ENCODE results near the gene COL4A2.

Gene COL4A2

DNA sequence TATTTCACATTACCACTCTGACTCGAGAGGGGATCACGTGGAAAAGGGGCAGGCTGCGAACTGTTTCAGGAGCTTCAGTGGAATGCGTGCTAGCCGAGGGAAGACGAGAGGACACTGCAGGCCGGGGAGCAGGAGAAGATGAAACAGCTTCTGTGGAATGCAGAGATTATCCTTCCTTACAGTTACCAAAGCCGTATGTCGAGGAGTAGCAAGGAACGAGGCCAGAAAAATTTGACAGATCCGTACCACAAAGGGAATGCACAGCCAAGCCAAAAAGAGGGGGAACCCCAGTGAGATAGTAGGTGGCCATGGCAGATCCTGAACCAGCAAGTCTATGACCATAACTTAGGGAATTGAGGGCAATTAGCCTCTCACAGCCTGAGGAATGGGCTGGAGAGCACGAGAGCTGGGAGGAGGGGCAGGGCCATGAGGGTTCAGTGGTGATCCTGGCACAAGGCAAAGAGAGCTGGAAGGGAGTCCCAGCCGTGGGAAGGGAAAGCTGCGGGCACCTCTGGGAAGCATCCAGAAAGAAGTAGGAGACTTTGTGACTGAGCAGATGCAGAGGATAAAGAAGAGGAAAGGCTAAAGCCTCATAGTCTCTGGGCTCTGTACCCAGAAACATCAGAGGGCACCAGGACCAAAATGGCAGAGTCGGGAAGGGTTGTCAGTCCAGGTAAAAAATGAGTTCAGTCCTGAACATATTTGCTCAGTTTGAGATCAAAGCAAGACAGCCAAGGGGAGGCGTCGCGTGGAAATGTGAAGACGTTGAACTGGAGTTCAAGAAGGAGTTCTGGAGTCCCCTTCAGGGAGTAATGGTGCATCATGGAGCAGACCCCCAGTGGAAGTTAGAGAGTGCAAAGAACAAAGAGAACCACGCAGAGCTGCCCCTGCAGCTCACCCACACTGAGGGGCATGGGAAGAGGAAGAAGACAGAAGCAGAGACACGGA, 5.2 kb upstream of the COL4A2 start:
- Histone ChIP-seq H3K4me3 (ENCODE audit: low read length, poor library complexity, severe bottlenecking) (no peak overlapping the region), H3K4me2 (ENCODE audit: low read depth, low read length, poor library complexity, severe bottlenecking) (no peak overlapping the region), H4K20me1 (ENCODE audit: insufficient read depth, low read length, poor library complexity, severe bottlenecking) (no peaks in the 10 kb centered on the region), H3K9me3 (ENCODE audit: insufficient read depth, low read depth, low read length) (no peaks in the 10 kb centered on the region), H3K27me3 (ENCODE audit: insufficient read depth, low read length, poor library complexity, severe bottlenecking) (no peaks in the 10 kb centered on the region), H3K36me3 (ENCODE audit: insufficient read depth, low read length) (no peaks in the 10 kb centered on the region), H3K9ac (ENCODE audit: low read depth, low read length, poor library complexity, severe bottlenecking) (no peak overlapping the region), H3K4me1 (ENCODE audit: insufficient read depth, low read length, poor library complexity, severe bottlenecking) (no peaks in the 10 kb centered on the region), H3K9me2 (replicated peaks; ENCODE audit: low read depth, low read length) (no peaks in the 10 kb centered on the region), H2AFZ (ENCODE audit: low read length) (no peak overlapping the region), H3F3A (ENCODE audit: low read depth) (no peaks in the 10 kb centered on the region), H3K79me2 (ENCODE audit: insufficient read depth, low read length) (no peaks in the 10 kb centered on the region)
- TF ChIP-seq CTCF (conservative IDR thresholded peaks at IDR 0.05; ENCODE audit: low read length) (no peak), EZH2phosphoT487 (IDR thresholded peaks at IDR 0.05; ENCODE audit: borderline replicate concordance) (no peak)

- Histone ChIP-seq H2AFZ (ENCODE audit: low read length) (no peak overlapping the region), H3K9me2 (replicated peaks; ENCODE audit: low read depth, low read length) (no peaks in the 10 kb centered on the region), H3F3A (ENCODE audit: low read depth) (no peaks in the 10 kb centered on the region), H3K9me3 (ENCODE audit: insufficient read depth, low read depth, low read length) (no peaks in the 10 kb centered on the region), H3K36me3 (ENCODE audit: insufficient read depth, low read length) (no peaks in the 10 kb centered on the region), H4K20me1 (ENCODE audit: insufficient read depth, low read length, poor library complexity, severe bottlenecking) (no peaks in the 10 kb centered on the region), H3K79me2 (ENCODE audit: insufficient read depth, low read length) (no peaks in the 10 kb centered on the region), H3K4me1 (ENCODE audit: insufficient read depth, low read length, poor library complexity, severe bottlenecking) (no peaks in the 10 kb centered on the region), H3K9ac (ENCODE audit: low read depth, low read length, poor library complexity, severe bottlenecking) (no peak overlapping the region), H3K4me2 (ENCODE audit: low read depth, low read length, poor library complexity, severe bottlenecking) (no peak overlapping the region), H3K4me3 (ENCODE audit: low read length, poor library complexity, severe bottlenecking) (no peak overlapping the region), H3K27me3 (ENCODE audit: insufficient read depth, low read length, poor library complexity, severe bottlenecking) (no peaks in the 10 kb centered on the region)
- TF ChIP-seq EZH2phosphoT487 (IDR thresholded peaks at IDR 0.05; ENCODE audit: borderline replicate concordance) (no peak), CTCF (conservative IDR thresholded peaks at IDR 0.05; ENCODE audit: low read length) (no peak)
Measured at GRCh38 chr13:110302997-110303396, 4.1 kb upstream of the COL4A2 start.

- no peak overlapping the region for H3K4me3 ChIP-seq (ENCODE audit: low read length, poor library complexity, severe bottlenecking)
- H3K9me3 ChIP-seq (ENCODE audit: insufficient read depth, low read depth, low read length), result no peaks in the 10 kb centered on the region
- H3K36me3 ChIP-seq (ENCODE audit: insufficient read depth, low read length), result no peaks in the 10 kb centered on the region
- H2AFZ ChIP-seq (ENCODE audit: low read length), result no peak overlapping the region
- H3F3A ChIP-seq (ENCODE audit: low read depth), result no peaks in the 10 kb centered on the region
- no peaks in the 10 kb centered on the region for H3K4me1 ChIP-seq (ENCODE audit: insufficient read depth, low read length, poor library complexity, severe bottlenecking)
- H3K27me3 ChIP-seq (ENCODE audit: insufficient read depth, low read length, poor library complexity, severe bottlenecking), result no peaks in the 10 kb centered on the region
- no peak overlapping the region for H3K9ac ChIP-seq (ENCODE audit: low read depth, low read length, poor library complexity, severe bottlenecking)
- H3K4me2 ChIP-seq (ENCODE audit: low read depth, low read length, poor library complexity, severe bottlenecking), result no peak overlapping the region
- H3K79me2 ChIP-seq (ENCODE audit: insufficient read depth, low read length), result no peaks in the 10 kb centered on the region
- H3K9me2 ChIP-seq (replicated peaks; ENCODE audit: low read depth, low read length), result no peaks in the 10 kb centered on the region
- no peaks in the 10 kb centered on the region for H4K20me1 ChIP-seq (ENCODE audit: insufficient read depth, low read length, poor library complexity, severe bottlenecking)
- TF ChIP-seq CTCF (conservative IDR thresholded peaks at IDR 0.05; ENCODE audit: low read length) (no peak), EZH2phosphoT487 (IDR thresholded peaks at IDR 0.05; ENCODE audit: borderline replicate concordance) (no peak)
Measured at GRCh38 chr13:110303644-110304043, 3.4 kb upstream of the COL4A2 start.
